GM19193 (cell line): ENCODE results near the gene MCCD1.
A peak's percentile ranks its signal among the peaks of the same experiment; 100 is the strongest.

Experiments
- POLR2A ChIP-seq: IDR thresholded peaks from 4 replicates; pipeline ENCODE4 v1.6.1; 2011; ENCODE audit not compliant: insufficient read depth, insufficient read length; ENCODE audit errors: extremely low read depth

The MCCD1 gene

DNA sequence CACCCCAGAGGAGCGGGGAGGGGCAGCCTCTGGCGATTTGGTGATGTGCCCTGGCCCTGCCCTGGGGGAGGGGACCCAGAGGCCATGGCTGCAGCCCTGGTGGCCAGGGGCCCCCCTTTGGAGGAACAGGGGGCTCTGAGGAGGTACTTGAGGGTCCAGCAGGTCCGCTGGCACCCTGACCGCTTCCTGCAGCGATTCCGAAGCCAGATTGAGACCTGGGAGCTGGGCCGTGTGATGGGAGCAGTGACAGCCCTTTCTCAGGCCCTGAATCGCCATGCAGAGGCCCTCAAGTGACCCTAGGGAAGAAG lies 29.5 kb downstream of the MCCD1 start:
- no peak for TF ChIP-seq POLR2A

- TF ChIP-seq POLR2A = peak; percentile 63
These were observed 30.1 kb downstream of the MCCD1 start for GRCh38 chr6:31558631-31559500.

DNA sequence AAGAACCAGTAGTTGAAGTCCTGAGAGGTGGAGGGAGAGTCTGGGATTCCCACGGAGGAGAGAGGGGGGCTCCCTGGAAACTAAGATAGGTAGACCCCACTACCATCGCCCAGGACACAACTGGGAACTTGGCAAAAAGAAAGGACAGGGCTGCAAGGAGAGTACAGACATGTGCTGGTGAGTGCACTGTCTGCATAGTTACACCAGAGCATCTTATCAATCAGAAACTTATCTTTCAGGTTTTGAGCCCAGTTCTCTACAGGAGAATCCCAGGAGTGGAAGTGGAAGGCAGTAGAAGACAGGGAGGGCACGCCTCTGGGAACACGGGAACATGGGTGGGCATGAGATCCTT lies 30.8 kb downstream of the MCCD1 start:
- no peak for TF ChIP-seq POLR2A

DNA sequence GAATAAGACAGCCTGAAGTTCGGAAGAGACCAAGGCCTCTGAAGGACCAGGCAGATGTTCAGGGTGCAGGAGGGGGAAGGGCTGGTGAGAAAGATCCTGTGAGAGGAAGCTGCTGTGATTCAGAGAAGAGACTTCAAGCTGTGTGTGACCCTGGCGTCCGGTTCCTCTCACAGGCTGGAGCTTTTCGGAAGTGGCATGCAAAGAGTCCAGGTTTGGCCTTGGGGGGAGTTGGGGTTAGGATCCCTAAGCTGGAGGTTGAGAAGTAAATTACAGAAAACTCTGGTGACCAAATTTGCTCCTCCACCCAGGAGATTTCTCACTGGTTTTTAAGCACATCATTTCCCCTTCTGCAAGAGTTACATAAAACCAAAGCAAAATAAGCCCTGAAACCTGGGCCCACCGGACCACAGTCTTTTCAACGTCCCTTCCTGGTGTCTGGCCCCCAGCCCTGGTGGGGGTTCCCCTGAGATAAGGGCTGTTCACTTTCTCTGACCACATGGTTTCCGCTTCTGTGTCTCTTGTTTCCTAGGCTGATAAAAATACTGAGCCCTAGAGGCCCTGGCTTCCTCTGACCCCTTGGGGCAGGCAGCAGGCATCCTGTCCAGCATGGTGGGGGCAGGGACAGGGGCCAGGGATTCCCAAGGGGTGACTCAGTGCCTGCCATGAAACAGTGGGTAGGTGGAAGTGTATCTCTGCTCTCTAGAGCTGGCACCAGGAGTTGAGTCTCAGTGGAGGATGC lies 31.4 kb downstream of the MCCD1 start:
- peak; percentile 31 for TF ChIP-seq POLR2A

GRCh38 chr6:31560697-31561058 lies 31.9 kb downstream of the MCCD1 start:
- no peak for TF ChIP-seq POLR2A

GRCh38 chr6:31567531-31568370 lies 39.0 kb downstream of the MCCD1 start:
- no peak for TF ChIP-seq POLR2A

- TF ChIP-seq POLR2A = peak; percentile 39
These were observed 39.8 kb downstream of the MCCD1 start for GRCh38 chr6:31568537-31568961.

GRCh38 chr6:31569861-31570536 lies 41.2 kb downstream of the MCCD1 start:
- TF ChIP-seq POLR2A = no peak

DNA sequence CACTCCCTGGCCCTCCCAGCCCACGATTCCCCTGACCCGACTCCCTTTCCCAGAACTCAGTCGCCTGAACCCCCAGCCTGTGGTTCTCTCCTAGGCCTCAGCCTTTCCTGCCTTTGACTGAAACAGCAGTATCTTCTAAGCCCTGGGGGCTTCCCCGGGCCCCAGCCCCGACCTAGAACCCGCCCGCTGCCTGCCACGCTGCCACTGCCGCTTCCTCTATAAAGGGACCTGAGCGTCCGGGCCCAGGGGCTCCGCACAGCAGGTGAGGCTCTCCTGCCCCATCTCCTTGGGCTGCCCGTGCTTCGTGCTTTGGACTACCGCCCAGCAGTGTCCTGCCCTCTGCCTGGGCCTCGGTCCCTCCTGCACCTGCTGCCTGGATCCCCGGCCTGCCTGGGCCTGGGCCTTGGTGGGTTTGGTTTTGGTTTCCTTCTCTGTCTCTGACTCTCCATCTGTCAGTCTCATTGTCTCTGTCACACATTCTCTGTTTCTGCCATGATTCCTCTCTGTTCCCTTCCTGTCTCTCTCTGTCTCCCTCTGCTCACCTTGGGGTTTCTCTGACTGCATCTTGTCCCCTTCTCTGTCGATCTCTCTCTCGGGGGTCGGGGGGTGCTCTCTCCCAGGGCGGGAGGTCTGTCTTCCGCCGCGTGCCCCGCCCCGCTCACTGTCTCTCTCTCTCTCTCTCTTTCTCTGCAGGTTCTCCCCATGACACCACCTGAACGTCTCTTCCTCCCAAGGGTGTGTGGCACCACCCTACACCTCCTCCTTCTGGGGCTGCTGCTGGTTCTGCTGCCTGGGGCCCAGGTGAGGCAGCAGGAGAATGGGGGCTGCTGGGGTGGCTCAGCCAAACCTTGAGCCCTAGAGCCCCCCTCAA lies 43.5 kb downstream of the MCCD1 start, which contains the start of gene LTA:
Gene LTA (plus strand): TSS at position 249 of the 871 bp plus-strand sequence. CDS start 454 bp downstream, at position 703.
- peak; percentile 92 for TF ChIP-seq POLR2A

- peak; percentile 9 for TF ChIP-seq POLR2A
These were observed 44.7 kb downstream of the MCCD1 start for GRCh38 chr6:31573239-31574105.

DNA sequence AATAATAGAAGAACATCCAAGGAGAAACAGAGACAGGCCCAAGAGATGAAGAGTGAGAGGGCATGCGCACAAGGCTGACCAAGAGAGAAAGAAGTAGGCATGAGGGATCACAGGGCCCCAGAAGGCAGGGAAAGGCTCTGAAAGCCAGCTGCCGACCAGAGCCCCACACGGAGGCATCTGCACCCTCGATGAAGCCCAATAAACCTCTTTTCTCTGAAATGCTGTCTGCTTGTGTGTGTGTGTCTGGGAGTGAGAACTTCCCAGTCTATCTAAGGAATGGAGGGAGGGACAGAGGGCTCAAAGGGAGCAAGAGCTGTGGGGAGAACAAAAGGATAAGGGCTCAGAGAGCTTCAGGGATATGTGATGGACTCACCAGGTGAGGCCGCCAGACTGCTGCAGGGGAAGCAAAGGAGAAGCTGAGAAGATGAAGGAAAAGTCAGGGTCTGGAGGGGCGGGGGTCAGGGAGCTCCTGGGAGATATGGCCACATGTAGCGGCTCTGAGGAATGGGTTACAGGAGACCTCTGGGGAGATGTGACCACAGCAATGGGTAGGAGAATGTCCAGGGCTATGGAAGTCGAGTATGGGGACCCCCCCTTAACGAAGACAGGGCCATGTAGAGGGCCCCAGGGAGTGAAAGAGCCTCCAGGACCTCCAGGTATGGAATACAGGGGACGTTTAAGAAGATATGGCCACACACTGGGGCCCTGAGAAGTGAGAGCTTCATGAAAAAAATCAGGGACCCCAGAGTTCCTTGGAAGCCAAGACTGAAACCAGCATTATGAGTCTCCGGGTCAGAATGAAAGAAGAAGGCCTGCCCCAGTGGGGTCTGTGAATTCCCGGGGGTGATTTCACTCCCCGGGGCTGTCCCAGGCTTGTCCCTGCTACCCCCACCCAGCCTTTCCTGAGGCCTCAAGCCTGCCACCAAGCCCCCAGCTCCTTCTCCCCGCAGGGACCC lies 45.6 kb downstream of the MCCD1 start:
- peak; percentile 62 for TF ChIP-seq POLR2A
